ENCODE results near the gene ADAMTS7. TPM values are rescaled to one million over a fixed set of nuclear protein-coding genes. Genes with fewer than 3 reads are reported as not detected.
"Not testable (repeated sequence)": the region's sequence is repeated elsewhere in the genome, so short reads cannot be mapped to it uniquely, and the experiment has no call there.

ADAMTS7 gene
- total and polyA plus RNA-seq, 2 of the 4 experiments (the other 2 are of a cell fraction), result 1.4 to 12.6 TPM

DNA sequence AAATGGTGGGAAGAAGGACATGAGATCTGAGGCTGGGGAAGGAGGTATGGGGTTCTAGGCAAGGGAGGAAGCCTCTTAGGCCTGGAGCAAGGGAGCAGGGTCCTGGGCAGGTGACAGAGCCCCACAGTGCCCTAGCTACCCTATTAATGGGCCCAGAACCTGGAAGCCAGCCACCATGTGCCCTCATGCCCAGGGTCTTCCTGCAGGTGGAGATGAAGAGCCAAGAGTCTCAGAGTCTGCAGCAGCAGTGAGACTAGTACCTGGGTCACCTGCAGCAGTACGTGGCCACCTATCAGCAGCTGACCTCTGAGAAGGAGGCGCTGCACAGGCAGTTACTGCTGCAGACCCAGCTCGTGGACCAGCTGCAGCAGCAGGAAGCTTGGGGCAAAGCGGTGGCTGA, 75.0 kb downstream of the ADAMTS7 start:
- dilution Hi-C loops (cut with HindIII; ENCODE audit: low sequenced_read_pairs, unreplicated experiment); H3K27ac ChIP-seq (ENCODE audit: insufficient read depth, low read length); H4K8ac ChIP-seq (ENCODE audit: low read depth in 2 of 2, low read length in 2 of 2); H2AK5ac ChIP-seq (ENCODE audit: low read depth, low read length); intact Hi-C loops (cut with micrococcal nuclease); H3K23ac ChIP-seq (ENCODE audit: low read depth, low read length); H3K4me1 ChIP-seq (ENCODE audit: control insufficient read depth, insufficient read depth, low read length); H3K36me3 ChIP-seq (ENCODE audit: control insufficient read depth, insufficient read depth, low read length); H2AFZ ChIP-seq (replicated peaks; ENCODE audit: low read length, poor library complexity); H3K79me1 ChIP-seq (ENCODE audit: low read depth in 1 of 2, low read length in 2 of 2); H3K9me3 ChIP-seq (ENCODE audit: control insufficient read depth, insufficient read depth, low read length); H3K56ac ChIP-seq (ENCODE audit: extremely low read depth, insufficient read depth, low read length); H3K9ac ChIP-seq (ENCODE audit: low read depth, low read length); H4K5ac ChIP-seq (ENCODE audit: low read depth, low read length); H2BK5ac ChIP-seq (ENCODE audit: low read depth, low read length, poor library complexity, severe bottlenecking); ATAC-seq (ENCODE audit: low read depth); H2BK15ac ChIP-seq (ENCODE audit: low read depth, low read length); H2BK120ac ChIP-seq (ENCODE audit: low read depth, low read length); H3K4me2 ChIP-seq (ENCODE audit: low read depth, low read length); H2AK9ac ChIP-seq (replicated peaks; ENCODE audit: low read depth, low read length, poor library complexity); H4K20me1 ChIP-seq (ENCODE audit: insufficient read depth, low read length); CTCF ChIA-PET; DNase-seq; H3K4ac ChIP-seq (ENCODE audit: low read depth, low read length); H3K14ac ChIP-seq (replicated peaks; ENCODE audit: low read depth, low read length); H2BK20ac ChIP-seq (ENCODE audit: low read depth, low read length); H3K18ac ChIP-seq (ENCODE audit: low read depth, low read length); H3K4me3 ChIP-seq (ENCODE audit: insufficient read depth, low read depth, low read length); in situ Hi-C loops (cut with MboI; ENCODE audit: low sequenced_read_pairs); H4K91ac ChIP-seq (ENCODE audit: insufficient read depth, low read depth, low read length); POLR2A ChIA-PET (ENCODE audit: unreplicated experiment); H3K9me1 ChIP-seq (ENCODE audit: insufficient read depth, low read length); BruUV-seq (replicated peaks): not testable (repeated sequence)
- peaks cover 31% of the 10 kb centered on the region for H3K27me3 ChIP-seq (ENCODE audit: control insufficient read depth, insufficient read depth, low read length)
- no CpG with 5 or more reads among the region's 4 CpGs for WGBS, 2 experiments (ENCODE audit: extremely low coverage in 2 of 2, insufficient read length in 1 of 2)

Data from IMR-90 (cell line).